ENCODE measurements around the gene DNM3. TPM values are rescaled to one million over a fixed set of nuclear protein-coding genes. Genes with fewer than 3 reads are reported as not detected.

The DNM3 gene
- total and polyA plus RNA-seq, 2 experiments from 2014 or later: 5.2 to 12.2 TPM

DNA sequence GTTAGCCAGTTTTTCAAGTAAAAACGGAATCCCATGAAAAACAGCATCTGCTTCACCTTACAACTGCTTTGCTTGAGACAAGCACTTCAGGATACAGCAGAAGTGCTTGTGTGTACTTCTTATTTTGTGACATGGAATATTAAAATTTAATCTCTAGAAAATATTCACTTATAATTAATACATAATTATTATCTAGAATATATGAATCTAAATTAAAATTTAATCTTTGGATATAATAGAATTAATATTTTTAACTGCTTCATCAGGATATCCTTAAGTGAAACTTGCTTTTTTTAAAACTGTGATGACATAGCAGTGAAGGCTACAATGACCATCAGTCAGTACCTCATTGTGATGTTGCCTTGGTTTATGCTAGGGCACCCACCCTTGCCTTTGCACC, 430.8 kb downstream of the DNM3 start:
- ATAC-seq: no peak
- Mint-ChIP-seq H3K4me3 (no peak overlapping the region), H3K4me1 (peaks cover 22% of the 10 kb centered on the region; the same call in 2 of the 3 replicates)

More for the DNA sequence above, 430.8 kb downstream of the DNM3 start:
- no peak overlapping the region for H3K27ac ChIP-seq (ENCODE audit: low read depth)
- no peaks in the 10 kb centered on the region for H3K27me3 Mint-ChIP-seq (ENCODE audit: insufficient read depth, low read depth, poor library complexity)
- H3K9me3 Mint-ChIP-seq: no peaks in the 10 kb centered on the region
- no peaks in the 10 kb centered on the region for H3K9me2 ChIP-seq (ENCODE audit: insufficient read depth)
- H3K27me3 ChIP-seq (ENCODE audit: insufficient read depth): no peaks in the 10 kb centered on the region
- H2AFZ ChIP-seq: no peak overlapping the region
- H3K36me3 ChIP-seq (ENCODE audit: insufficient read depth): no peaks in the 10 kb centered on the region
- no peaks in the 10 kb centered on the region for H4K20me1 ChIP-seq (replicated peaks; ENCODE audit: insufficient read depth)
- no peak overlapping the region for H3K4me2 ChIP-seq
- no peak for DNase-seq (ENCODE audit: low spot score)
- H3K4me1 ChIP-seq (ENCODE audit: insufficient read depth): peaks cover 8% of the 10 kb centered on the region
- TF ChIP-seq, protein P1, sequence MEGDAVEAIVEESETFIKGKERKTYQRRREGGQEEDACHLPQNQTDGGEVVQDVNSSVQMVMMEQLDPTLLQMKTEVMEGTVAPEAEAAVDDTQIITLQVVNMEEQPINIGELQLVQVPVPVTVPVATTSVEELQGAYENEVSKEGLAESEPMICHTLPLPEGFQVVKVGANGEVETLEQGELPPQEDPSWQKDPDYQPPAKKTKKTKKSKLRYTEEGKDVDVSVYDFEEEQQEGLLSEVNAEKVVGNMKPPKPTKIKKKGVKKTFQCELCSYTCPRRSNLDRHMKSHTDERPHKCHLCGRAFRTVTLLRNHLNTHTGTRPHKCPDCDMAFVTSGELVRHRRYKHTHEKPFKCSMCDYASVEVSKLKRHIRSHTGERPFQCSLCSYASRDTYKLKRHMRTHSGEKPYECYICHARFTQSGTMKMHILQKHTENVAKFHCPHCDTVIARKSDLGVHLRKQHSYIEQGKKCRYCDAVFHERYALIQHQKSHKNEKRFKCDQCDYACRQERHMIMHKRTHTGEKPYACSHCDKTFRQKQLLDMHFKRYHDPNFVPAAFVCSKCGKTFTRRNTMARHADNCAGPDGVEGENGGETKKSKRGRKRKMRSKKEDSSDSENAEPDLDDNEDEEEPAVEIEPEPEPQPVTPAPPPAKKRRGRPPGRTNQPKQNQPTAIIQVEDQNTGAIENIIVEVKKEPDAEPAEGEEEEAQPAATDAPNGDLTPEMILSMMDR (conservative IDR thresholded peaks at IDR 0.05; ENCODE audit: low read depth in 2 of 2): no peak
- TF ChIP-seq CREB1 (CRISPR knock-in tag; IDR thresholded peaks at IDR 0.05; ENCODE audit: low read depth) (no peak), EZH2 (IDR thresholded peaks at IDR 0.05; ENCODE audit: low read depth, unreplicated experiment) (no peak), EZH2phosphoT487 (IDR thresholded peaks at IDR 0.05; ENCODE audit: unreplicated experiment) (no peak), NANOG (IDR thresholded peaks at IDR 0.05; ENCODE audit: borderline replicate concordance) (no peak), ZNF114 (CRISPR knock-in tag; IDR thresholded peaks at IDR 0.05) (no peak), JUNB (IDR thresholded peaks at IDR 0.05; ENCODE audit: unreplicated experiment) (no peak), ZNF331 (CRISPR knock-in tag; IDR thresholded peaks at IDR 0.05; ENCODE audit: low read depth) (no peak), POLR2AphosphoS5 (IDR thresholded peaks at IDR 0.05; ENCODE audit: low read depth) (no peak), STAT1 (IDR thresholded peaks at IDR 0.05; ENCODE audit: unreplicated experiment) (no peak)
- TF ChIP-seq, protein P2, sequence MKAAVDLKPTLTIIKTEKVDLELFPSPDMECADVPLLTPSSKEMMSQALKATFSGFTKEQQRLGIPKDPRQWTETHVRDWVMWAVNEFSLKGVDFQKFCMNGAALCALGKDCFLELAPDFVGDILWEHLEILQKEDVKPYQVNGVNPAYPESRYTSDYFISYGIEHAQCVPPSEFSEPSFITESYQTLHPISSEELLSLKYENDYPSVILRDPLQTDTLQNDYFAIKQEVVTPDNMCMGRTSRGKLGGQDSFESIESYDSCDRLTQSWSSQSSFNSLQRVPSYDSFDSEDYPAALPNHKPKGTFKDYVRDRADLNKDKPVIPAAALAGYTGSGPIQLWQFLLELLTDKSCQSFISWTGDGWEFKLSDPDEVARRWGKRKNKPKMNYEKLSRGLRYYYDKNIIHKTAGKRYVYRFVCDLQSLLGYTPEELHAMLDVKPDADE (IDR thresholded peaks at IDR 0.05): no peak
- TF ChIP-seq, protein P3, sequence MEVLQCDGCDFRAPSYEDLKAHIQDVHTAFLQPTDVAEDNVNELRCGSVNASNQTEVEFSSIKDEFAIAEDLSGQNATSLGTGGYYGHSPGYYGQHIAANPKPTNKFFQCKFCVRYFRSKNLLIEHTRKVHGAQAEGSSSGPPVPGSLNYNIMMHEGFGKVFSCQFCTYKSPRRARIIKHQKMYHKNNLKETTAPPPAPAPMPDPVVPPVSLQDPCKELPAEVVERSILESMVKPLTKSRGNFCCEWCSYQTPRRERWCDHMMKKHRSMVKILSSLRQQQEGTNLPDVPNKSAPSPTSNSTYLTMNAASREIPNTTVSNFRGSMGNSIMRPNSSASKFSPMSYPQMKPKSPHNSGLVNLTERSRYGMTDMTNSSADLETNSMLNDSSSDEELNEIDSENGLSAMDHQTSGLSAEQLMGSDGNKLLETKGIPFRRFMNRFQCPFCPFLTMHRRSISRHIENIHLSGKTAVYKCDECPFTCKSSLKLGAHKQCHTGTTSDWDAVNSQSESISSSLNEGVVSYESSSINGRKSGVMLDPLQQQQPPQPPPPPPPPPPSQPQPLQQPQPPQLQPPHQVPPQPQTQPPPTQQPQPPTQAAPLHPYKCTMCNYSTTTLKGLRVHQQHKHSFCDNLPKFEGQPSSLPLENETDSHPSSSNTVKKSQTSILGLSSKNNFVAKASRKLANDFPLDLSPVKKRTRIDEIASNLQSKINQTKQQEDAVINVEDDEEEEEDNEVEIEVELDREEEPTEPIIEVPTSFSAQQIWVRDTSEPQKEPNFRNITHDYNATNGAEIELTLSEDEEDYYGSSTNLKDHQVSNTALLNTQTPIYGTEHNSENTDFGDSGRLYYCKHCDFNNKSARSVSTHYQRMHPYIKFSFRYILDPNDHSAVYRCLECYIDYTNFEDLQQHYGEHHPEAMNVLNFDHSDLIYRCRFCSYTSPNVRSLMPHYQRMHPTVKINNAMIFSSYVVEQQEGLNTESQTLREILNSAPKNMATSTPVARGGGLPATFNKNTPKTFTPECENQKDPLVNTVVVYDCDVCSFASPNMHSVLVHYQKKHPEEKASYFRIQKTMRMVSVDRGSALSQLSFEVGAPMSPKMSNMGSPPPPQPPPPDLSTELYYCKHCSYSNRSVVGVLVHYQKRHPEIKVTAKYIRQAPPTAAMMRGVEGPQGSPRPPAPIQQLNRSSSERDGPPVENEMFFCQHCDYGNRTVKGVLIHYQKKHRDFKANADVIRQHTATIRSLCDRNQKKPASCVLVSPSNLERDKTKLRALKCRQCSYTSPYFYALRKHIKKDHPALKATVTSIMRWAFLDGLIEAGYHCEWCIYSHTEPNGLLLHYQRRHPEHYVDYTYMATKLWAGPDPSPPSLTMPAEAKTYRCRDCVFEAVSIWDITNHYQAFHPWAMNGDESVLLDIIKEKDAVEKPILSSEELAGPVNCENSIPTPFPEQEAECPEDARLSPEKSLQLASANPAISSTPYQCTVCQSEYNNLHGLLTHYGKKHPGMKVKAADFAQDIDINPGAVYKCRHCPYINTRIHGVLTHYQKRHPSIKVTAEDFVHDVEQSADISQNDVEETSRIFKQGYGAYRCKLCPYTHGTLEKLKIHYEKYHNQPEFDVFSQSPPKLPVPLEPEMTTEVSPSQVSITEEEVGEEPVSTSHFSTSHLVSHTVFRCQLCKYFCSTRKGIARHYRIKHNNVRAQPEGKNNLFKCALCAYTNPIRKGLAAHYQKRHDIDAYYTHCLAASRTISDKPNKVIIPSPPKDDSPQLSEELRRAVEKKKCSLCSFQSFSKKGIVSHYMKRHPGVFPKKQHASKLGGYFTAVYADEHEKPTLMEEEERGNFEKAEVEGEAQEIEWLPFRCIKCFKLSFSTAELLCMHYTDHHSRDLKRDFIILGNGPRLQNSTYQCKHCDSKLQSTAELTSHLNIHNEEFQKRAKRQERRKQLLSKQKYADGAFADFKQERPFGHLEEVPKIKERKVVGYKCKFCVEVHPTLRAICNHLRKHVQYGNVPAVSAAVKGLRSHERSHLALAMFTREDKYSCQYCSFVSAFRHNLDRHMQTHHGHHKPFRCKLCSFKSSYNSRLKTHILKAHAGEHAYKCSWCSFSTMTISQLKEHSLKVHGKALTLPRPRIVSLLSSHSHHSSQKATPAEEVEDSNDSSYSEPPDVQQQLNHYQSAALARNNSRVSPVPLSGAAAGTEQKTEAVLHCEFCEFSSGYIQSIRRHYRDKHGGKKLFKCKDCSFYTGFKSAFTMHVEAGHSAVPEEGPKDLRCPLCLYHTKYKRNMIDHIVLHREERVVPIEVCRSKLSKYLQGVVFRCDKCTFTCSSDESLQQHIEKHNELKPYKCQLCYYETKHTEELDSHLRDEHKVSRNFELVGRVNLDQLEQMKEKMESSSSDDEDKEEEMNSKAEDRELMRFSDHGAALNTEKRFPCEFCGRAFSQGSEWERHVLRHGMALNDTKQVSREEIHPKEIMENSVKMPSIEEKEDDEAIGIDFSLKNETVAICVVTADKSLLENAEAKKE (CRISPR knock-in tag; IDR thresholded peaks at IDR 0.05): no peak
- TF ChIP-seq, protein P4, sequence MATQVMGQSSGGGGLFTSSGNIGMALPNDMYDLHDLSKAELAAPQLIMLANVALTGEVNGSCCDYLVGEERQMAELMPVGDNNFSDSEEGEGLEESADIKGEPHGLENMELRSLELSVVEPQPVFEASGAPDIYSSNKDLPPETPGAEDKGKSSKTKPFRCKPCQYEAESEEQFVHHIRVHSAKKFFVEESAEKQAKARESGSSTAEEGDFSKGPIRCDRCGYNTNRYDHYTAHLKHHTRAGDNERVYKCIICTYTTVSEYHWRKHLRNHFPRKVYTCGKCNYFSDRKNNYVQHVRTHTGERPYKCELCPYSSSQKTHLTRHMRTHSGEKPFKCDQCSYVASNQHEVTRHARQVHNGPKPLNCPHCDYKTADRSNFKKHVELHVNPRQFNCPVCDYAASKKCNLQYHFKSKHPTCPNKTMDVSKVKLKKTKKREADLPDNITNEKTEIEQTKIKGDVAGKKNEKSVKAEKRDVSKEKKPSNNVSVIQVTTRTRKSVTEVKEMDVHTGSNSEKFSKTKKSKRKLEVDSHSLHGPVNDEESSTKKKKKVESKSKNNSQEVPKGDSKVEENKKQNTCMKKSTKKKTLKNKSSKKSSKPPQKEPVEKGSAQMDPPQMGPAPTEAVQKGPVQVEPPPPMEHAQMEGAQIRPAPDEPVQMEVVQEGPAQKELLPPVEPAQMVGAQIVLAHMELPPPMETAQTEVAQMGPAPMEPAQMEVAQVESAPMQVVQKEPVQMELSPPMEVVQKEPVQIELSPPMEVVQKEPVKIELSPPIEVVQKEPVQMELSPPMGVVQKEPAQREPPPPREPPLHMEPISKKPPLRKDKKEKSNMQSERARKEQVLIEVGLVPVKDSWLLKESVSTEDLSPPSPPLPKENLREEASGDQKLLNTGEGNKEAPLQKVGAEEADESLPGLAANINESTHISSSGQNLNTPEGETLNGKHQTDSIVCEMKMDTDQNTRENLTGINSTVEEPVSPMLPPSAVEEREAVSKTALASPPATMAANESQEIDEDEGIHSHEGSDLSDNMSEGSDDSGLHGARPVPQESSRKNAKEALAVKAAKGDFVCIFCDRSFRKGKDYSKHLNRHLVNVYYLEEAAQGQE (IDR thresholded peaks at IDR 0.05; ENCODE audit: unreplicated experiment): no peak
- H3K36me3 Mint-ChIP-seq (ENCODE audit: low read depth): no peaks in the 10 kb centered on the region
- no peak overlapping the region for H3K4me3 ChIP-seq
- no peak overlapping the region for H3K27ac Mint-ChIP-seq
- H3F3A ChIP-seq (replicated peaks; ENCODE audit: low read depth): no peaks in the 10 kb centered on the region
- no peaks in the 10 kb centered on the region for H3K79me2 ChIP-seq (replicated peaks; ENCODE audit: insufficient read depth)
